Testis (tissue), 2 donors: ENCODE measurements around the gene NES.

Experiments
- POLR2A ChIP-seq: fragments of 450-650 bp; IDR thresholded peaks from one replicate; pipeline ENCODE4 v1.6.1; 2017; ENCODE audit warnings: antibody characterized with exemption, mild to moderate bottlenecking, moderate library complexity
- TF ChIP-seq, protein P1 (sequence below), 3 experiments: fragments of 450-650 bp in 2 of 3; fragments of 200-600 bp in 1 of 3; sonication (generic) in 1 of 3; IDR thresholded peaks; one replicate each; pipeline ENCODE4 v1.5.1; 2016 to 2019; ENCODE audit warnings: antibody characterized with exemption in 3 of 3, mild to moderate bottlenecking in 2 of 3, moderate library complexity in 1 of 3

DNA sequence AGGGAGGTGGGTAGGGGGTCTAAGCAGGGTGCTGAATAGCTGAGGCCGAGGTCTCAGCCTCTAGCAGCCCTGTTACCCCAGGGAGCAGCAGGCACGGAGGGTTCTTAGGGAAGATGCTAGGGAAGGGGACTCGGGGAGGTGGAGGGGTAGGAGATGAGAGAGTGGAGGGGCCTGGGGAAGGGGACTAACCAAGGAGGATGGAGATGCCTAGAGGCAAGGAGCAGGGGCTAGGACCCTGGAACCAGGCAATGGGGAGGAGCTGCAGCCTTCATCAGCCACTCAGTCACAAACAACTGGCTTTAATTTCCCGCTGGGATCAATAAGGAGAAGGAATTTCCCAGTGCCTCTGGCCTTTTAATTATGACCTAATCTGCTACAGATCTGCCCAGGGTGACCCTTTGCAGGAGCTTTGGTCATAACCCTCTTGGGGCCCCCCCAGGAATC, 31.0 kb upstream of the NES start:
- TF ChIP-seq, protein P1, sequence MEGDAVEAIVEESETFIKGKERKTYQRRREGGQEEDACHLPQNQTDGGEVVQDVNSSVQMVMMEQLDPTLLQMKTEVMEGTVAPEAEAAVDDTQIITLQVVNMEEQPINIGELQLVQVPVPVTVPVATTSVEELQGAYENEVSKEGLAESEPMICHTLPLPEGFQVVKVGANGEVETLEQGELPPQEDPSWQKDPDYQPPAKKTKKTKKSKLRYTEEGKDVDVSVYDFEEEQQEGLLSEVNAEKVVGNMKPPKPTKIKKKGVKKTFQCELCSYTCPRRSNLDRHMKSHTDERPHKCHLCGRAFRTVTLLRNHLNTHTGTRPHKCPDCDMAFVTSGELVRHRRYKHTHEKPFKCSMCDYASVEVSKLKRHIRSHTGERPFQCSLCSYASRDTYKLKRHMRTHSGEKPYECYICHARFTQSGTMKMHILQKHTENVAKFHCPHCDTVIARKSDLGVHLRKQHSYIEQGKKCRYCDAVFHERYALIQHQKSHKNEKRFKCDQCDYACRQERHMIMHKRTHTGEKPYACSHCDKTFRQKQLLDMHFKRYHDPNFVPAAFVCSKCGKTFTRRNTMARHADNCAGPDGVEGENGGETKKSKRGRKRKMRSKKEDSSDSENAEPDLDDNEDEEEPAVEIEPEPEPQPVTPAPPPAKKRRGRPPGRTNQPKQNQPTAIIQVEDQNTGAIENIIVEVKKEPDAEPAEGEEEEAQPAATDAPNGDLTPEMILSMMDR (IDR thresholded peaks at IDR 0.05) = no peak
- no peak for TF ChIP-seq POLR2A
